Amygdala (tissue), 56 donors: Measurements from ENCODE around the gene MACROD2.

Experiments used
- DNase-seq, 56 donors: peaks; one replicate each; lab custom pipeline; 2025; lab: John Stamatoyannopoulos, UW

Gene MACROD2

DNA sequence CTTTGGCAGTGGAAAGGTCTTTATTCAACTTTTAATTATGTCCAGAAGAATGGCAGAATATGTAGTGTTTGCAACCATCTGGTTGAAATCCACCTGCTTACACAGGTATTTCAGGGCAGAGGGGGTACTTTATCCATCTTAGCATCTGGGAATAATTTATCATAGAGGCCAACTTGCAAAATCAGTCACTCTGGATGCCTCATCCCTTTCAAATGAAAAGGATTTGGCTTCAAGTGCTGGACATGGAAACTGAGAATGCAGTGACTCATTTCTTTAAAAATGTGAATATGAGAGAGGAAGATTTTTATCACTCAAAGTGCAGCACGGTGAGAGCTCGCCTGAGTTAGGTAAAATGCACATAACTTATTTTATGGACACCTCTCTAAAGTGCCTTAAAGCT is 1819.6 kb downstream of the MACROD2 start:
- no peak for DNase-seq

DNA sequence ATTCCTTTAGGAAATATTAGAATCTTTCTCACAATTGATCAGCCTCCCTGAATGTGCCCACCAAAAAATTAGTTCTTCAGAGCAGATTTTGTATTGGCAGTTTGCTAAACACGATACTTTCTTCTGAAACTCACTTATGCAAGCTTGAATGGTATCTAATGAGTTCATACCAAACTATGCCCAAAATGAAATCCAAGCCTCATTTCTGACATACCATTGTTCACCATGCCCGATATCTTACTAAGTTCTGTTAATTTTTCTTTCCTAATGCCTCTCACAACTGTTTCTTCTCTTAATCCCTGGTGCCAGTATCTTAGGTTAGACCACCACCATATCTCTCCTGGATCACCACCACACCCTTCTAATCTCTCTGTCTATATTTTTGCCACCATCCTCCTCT is 1822.0 kb downstream of the MACROD2 start:
- no peak for DNase-seq

GRCh38 chr20:15818651-15819071 is 1823.3 kb downstream of the MACROD2 start:
- no peak for DNase-seq

DNA sequence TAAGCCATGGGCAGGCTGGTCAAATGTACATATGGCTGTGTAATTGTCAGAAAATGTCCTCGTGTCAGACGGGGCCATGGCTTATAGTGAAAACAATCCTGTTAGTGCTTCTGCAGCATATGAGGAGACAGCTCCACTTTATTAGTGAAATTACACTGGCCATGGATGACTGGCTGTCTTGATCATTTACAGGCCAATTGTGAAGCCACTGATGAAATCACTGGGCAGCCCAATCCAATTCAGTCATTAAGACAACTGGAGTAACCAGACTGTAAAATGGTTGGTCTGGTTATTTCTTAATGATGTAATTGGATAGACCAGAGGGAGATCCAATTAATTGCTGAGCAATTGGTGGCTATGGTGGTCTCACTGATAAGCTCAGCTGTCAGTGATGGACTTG is 1828.4 kb downstream of the MACROD2 start:
- DNase-seq: no peak

DNA sequence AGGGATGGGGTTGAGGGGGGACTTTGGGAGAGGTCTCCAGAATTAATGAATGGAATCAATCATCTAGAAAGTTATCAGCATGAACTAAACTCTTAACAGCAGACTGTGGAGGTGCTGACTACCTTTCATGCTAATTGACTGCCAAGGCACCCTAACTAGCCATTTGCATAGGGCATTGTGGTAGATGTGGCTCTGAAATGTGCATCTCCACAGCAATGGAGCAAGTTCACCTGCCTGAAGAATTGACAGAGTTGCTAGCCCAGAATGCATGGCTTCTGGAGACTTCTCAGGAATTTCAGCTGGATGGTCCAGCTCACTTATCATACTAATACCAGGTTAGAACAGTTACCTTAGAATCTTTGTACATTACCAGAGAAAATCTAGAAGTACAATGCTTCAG is 1832.3 kb downstream of the MACROD2 start:
- DNase-seq: no peak

GRCh38 chr20:15831201-15831600 is 1835.9 kb downstream of the MACROD2 start:
- DNase-seq: no peak

DNA sequence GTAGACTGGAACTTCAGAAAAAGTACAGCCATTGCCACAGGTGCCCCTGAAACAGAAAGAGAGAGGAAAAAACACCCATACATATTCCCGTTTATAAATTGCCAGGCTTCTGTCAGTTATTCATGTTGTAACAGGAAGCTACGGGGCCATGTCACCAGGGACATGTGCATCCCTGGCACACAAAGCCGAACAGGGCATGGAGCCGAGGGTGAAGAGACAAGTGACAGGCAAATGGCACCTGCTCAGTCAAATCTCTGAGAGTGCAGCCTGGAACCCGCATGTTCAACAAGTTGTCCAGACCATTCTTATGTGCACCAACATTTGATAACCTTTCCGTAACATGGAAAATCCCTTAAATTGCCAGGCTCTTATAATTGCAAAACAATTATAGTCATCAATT is 1837.2 kb downstream of the MACROD2 start:
- no peak for DNase-seq

- DNase-seq: no peak
Measured at GRCh38 chr20:15834857-15835256, 1839.5 kb downstream of the MACROD2 start.

DNA sequence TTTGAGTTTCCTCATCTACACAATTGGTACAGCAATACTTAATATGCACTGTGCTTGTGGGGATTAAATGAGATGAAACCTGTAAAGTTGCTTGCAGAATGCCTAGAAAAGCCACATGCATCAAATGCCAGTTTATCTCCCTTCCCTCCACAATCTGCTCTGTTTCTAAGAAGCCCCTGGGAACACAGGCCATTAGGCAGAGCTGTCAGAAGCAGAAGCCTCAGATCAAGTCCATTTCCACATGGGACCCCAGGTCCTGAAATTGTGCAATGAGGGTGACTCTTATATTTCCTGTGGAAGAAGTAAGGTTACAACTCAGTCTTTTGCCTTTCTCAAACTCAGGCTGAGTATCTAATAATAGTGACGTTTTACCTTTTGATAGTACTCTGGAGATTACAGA is 1840.5 kb downstream of the MACROD2 start:
- no peak for DNase-seq

GRCh38 chr20:15836634-15837033 is 1841.3 kb downstream of the MACROD2 start:
- no peak for DNase-seq

GRCh38 chr20:15837563-15837962 is 1842.2 kb downstream of the MACROD2 start:
- no peak for DNase-seq

- DNase-seq: no peak
Measured at GRCh38 chr20:15838466-15838865, 1843.2 kb downstream of the MACROD2 start.

DNA sequence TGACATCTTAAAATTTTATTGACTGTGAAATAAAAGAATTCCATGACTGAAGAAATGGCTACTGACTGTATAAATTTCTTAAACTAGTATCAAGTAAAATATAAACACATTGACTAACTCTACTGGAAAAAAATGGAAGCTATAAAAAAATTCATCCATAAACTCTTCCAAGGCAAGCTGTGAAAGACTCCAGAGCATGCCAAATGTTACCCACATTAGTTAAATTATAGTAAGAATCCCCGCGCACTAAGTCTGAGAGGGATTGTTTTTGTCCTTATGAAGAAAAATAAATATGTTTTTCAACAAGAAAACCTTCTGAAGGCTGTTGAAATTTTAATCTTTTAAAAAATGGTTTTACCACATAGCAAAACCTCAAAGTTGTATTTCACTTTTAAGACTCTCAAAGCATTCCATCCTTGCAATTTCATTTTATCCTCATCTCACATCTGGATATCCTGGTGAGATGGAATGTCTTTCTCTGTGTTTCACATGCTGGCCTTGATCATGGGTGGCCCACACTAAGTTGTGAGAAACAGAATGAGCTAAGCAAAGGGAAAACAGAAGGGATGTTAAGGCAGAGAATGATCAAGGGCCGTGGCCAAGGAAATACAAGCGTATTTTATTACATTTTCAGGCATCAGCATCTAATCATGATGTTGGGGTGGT is 1845.5 kb downstream of the MACROD2 start:
- no peak for DNase-seq

- DNase-seq: no peak
Measured at GRCh38 chr20:15842872-15843271, 1847.6 kb downstream of the MACROD2 start.

GRCh38 chr20:15843777-15844176 is 1848.5 kb downstream of the MACROD2 start:
- no peak for DNase-seq

GRCh38 chr20:15847196-15847784 is 1852.0 kb downstream of the MACROD2 start:
- no peak for DNase-seq

GRCh38 chr20:15848126-15848525 is 1852.8 kb downstream of the MACROD2 start:
- DNase-seq: no peak

DNA sequence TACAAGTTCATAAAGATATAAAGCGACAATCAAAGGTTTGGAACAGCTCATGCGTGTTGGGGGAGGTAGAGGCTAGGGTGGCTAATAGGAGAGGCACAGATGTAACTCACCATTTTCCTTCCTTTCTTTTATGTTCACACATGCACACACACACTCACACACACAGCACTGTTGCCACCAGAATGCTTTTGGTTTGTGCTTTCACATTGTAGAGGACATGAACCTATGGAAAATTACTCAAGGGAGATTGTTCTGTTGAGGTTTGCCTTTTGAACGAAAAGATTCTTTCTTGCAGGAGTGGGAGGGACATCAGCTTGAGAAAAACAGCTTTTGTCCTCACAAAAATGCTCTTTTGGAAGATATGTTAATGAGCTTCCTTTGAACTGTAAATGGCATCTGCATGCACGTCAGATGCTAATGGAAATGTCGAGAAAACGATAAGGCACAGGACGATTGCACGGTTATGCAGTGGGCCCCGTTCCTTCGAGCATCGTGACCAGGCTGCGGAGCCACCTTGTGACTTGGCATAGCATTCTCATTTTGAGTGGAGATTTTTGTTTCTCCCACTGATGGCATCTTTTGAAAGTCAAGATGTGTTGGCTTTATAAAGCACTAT is 1853.8 kb downstream of the MACROD2 start:
- DNase-seq: peak in 1 of 56 donors; percentile 24

DNA sequence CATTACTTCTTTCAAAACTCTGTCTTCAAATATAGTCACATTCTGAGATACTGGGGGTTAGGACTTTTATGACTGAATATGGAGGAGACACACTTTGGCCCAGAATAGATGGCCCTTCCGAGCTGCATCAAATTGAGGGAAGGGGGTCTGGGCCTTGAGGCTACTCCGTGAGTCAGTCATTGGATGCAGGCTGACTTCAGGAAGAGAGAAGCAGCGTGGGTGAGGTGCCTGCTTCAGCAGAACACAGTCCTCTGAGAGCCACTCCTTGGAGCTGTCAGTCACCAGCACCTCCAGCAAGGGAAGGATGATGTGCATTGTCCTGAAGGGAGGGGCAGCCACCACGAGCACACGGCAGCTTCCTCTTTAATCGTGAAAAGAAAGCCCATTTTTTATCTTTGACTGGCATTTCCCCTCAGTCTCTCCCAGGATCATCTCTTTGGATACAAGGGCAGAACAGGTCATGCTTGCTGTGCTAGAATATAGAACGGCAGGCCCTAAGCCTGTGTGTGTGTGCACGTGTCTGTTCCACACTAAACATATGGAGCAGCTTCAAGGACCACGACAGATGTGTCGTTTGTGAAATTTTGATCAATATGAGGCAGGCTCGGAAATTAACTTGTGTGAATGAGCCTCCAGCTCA is 1856.4 kb downstream of the MACROD2 start:
- DNase-seq: no peak

- DNase-seq: no peak
Measured at GRCh38 chr20:15854911-15855310, 1859.6 kb downstream of the MACROD2 start.

GRCh38 chr20:15857173-15857784 is 1862.0 kb downstream of the MACROD2 start:
- no peak for DNase-seq
